Globus pallidus (tissue), 1 donor: ENCODE data around the gene PLSCR2.
"Not testable (repeated sequence)": the region's sequence is repeated elsewhere in the genome, so short reads cannot be mapped to it uniquely, and the experiment has no call there.

ENCODE experiments used
- DNase-seq: peaks from one replicate; pipeline ENCODE4 v3.0.0-alpha.2; 2015; ENCODE audit warnings: low spot score

The PLSCR2 gene

GRCh38 chr3:146421819-146422759 is 47.3 kb downstream of the PLSCR2 start:
- no peak for DNase-seq

GRCh38 chr3:146416366-146416765 is 53.0 kb downstream of the PLSCR2 start:
- DNase-seq = no peak

DNA sequence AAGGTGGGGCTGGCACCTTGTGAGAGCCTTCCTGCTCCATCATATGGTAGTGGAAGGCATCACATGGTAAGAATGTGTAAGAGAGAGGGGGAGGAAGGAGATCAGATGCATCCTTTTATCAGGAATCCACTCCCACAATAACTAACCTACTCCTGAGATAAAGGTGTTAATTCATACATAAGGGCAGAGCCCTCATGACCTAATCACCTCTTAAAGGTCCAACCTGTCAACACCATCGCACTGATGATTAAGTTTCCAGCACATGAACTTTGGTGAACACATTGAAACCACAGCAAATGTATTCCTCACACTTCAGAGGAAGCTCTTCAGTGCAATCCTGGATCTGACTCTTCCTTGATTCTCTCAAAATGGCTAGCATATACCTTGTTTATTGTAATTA is 55.4 kb downstream of the PLSCR2 start:
- no peak for DNase-seq

DNA sequence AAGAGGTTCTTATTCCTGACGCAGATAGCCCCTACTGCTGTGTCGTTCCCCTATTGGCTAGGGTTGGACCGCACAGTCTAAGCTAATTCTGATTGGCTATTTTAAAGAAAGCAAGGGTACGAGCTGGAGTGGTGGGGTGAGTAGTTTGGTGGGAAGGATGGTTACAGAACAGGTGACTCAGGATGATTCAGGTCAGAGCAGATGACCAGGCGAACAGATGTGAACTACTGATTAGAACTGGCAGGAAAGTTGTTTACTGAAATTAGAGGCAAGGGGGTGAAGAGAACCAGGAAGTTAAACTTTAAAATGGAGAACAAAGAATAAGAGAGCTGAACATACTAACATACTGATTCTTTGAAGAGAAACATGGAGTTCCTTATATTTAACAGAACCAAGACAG is 56.6 kb downstream of the PLSCR2 start:
- not testable (repeated sequence) for DNase-seq

DNA sequence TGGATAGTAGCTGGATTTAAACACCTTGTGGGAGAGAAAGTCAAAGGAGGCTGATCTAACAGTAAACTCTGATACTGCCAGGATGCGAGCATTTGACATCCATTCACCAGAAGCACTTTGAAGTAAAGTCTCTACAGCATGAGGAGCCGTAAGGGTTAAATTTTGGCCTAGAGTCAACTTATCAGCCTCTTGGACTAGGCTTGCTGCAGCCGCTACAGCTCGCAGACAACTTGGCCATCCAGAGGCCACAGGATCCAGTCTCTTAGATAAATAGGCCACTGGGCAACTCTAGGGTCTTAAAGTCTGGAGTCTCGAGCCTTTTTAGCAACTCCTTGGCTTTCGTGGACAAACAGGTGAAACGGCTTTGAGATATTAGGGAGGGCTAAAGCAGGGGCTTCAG is 61.4 kb downstream of the PLSCR2 start:
- no peak for DNase-seq

GRCh38 chr3:146404436-146404835 is 64.9 kb downstream of the PLSCR2 start:
- no peak for DNase-seq

DNA sequence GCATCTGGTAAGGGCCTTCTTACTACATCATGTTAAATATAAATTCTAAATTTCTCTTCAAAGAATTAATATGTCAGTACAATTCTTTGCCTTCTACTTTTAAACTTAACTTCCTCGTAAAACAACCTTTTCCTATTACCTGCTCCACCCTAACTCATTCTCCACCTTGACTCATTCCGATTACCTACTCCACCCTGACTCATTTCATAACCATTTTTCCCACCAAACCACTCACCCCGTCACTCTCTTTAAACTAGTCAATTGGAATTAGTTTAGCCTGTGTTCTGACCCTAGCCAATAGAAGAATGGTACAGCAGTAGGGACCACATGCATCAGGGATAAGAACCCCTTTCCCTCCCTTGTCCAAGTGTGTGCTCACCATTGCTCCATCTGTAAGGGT is 65.6 kb downstream of the PLSCR2 start:
- DNase-seq = no peak

GRCh38 chr3:146396792-146397191 is 72.6 kb downstream of the PLSCR2 start:
- no peak for DNase-seq

GRCh38 chr3:146395164-146395563 is 74.2 kb downstream of the PLSCR2 start:
- no peak for DNase-seq

GRCh38 chr3:146390957-146391356 is 78.4 kb downstream of the PLSCR2 start:
- DNase-seq = peak; percentile 2

GRCh38 chr3:146390006-146390772 is 79.2 kb downstream of the PLSCR2 start:
- DNase-seq = no peak

- DNase-seq = no peak
Observed at GRCh38 chr3:146387566-146387965, 81.8 kb downstream of the PLSCR2 start.

GRCh38 chr3:146386936-146387335 is 82.4 kb downstream of the PLSCR2 start:
- no peak for DNase-seq

DNA sequence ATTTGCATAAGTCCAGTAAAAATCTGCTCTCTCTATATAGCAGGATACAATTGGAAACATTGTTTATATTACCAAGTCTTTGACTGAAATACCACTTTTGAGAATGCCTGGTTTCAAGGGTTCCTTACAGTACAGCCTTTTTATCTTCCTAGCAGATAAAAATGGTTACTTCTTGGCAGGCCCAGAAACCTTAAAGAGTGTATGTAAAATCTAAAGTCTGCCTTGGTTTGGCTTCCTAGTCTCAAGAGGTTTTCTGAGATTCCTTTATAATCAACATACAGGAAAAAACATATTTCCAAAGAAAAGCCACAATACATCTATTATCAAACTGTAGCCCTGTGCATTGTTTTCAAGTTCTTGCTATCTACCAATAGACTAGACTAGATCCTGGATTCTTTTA is 84.6 kb downstream of the PLSCR2 start:
- DNase-seq = no peak
